MCF 10A (cell line): Measurements from ENCODE around the gene DCAF6. TPM values are rescaled to one million over a fixed set of nuclear protein-coding genes. Genes with fewer than 3 reads are reported as not detected.

Experiments used
- BruUV-seq: library from RNA; stranded (reverse); fragments of 400-500 nt; replicated peaks from 2 replicates; lab custom pipeline; 2021; lab: Mats Ljungman, UMichigan
- CTCF ChIA-PET: fragments of 300-600 bp; sonication (Branson Sonifier 250); formaldehyde crosslinking; extraction: SDS; loops from one replicate; lab custom pipeline; 2021; ENCODE audit warnings: antibody characterized with exemption, inconsistent platforms; lab: Yijun Ruan, JAX
- POLR2A ChIA-PET: fragments of 300-600, 350-650 bp; sonication (Branson Sonifier 250); formaldehyde crosslinking; extraction: SDS; loops from one replicate; lab custom pipeline; 2020; ENCODE audit warnings: antibody characterized with exemption, inconsistent platforms; lab: Yijun Ruan, JAX
- DNase-seq: peaks from one replicate; pipeline ENCODE4 v3.0.0-alpha.2; 2018; ENCODE audit not compliant: unreplicated experiment
- H3K27ac Mint-ChIP-seq: one replicate; pipeline ENCODE4 v1.8.0; 2022; ENCODE audit warnings: mild to moderate bottlenecking, low read depth, mixed read lengths; ENCODE audit not compliant: unreplicated experiment
- H3K27me3 Mint-ChIP-seq: one replicate; pipeline ENCODE4 v1.8.0; 2022; ENCODE audit warnings: mixed read lengths; ENCODE audit not compliant: insufficient read depth, unreplicated experiment
- H3K36me3 Mint-ChIP-seq: one replicate; pipeline ENCODE4 v1.8.0; 2022; ENCODE audit warnings: mild to moderate bottlenecking, moderate library complexity, mixed read lengths; ENCODE audit not compliant: insufficient read depth, unreplicated experiment
- H3K4me1 Mint-ChIP-seq: one replicate; pipeline ENCODE4 v1.8.0; 2022; ENCODE audit warnings: mixed read lengths; ENCODE audit not compliant: insufficient read depth, unreplicated experiment
- H3K4me3 Mint-ChIP-seq: one replicate; pipeline ENCODE4 v1.8.0; 2022; ENCODE audit warnings: mild to moderate bottlenecking, moderate library complexity, mixed read lengths; ENCODE audit not compliant: unreplicated experiment
- H3K9me3 Mint-ChIP-seq: one replicate; pipeline ENCODE4 v1.8.0; 2022; ENCODE audit warnings: mixed read lengths; ENCODE audit not compliant: unreplicated experiment
- intact Hi-C: fragments of 100-400 bp; cut with micrococcal nuclease; formaldehyde crosslinking; loops from 2 replicates; pipeline ENCODE4 v1.14.1; 2022
- total RNA-seq: library from RNA; stranded (reverse); gene quantifications from 2 replicates; pipeline ENCODE4 v1.2.3, GENCODE V29; 2022
- TF ChIP-seq, protein P1 (sequence below): fragments of 200-600 bp; IDR thresholded peaks from one replicate; pipeline ENCODE4 v1.8.0; 2022; ENCODE audit warnings: antibody characterized with exemption, mild to moderate bottlenecking; ENCODE audit not compliant: unreplicated experiment

The DCAF6 gene
- total RNA-seq, 1 experiment from 2014 or later = 57.2 TPM

GRCh38 chr1:168095476-168095875, 159.0 kb downstream of the DCAF6 start:
- peaks cover 5% of the 10 kb centered on the region for H3K36me3 Mint-ChIP-seq
- H3K4me1 Mint-ChIP-seq = peaks cover 9% of the 10 kb centered on the region
- intact Hi-C loops = no loop called here
- no peak overlapping the region for H3K4me3 Mint-ChIP-seq
- TF ChIP-seq, protein P1, sequence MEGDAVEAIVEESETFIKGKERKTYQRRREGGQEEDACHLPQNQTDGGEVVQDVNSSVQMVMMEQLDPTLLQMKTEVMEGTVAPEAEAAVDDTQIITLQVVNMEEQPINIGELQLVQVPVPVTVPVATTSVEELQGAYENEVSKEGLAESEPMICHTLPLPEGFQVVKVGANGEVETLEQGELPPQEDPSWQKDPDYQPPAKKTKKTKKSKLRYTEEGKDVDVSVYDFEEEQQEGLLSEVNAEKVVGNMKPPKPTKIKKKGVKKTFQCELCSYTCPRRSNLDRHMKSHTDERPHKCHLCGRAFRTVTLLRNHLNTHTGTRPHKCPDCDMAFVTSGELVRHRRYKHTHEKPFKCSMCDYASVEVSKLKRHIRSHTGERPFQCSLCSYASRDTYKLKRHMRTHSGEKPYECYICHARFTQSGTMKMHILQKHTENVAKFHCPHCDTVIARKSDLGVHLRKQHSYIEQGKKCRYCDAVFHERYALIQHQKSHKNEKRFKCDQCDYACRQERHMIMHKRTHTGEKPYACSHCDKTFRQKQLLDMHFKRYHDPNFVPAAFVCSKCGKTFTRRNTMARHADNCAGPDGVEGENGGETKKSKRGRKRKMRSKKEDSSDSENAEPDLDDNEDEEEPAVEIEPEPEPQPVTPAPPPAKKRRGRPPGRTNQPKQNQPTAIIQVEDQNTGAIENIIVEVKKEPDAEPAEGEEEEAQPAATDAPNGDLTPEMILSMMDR = no peak
- ChIA-PET POLR2A (no interaction called here), CTCF (interaction anchor here (1.1 to 7.3 kb wide), 8 partner anchors 12 to 247 kb away, joined by 3 to 116 read pairs (median 5); no protein-coding TSS in a partner anchor)
- no peak for DNase-seq
- no peaks in the 10 kb centered on the region for H3K27me3 Mint-ChIP-seq
- H3K27ac Mint-ChIP-seq = no peak overlapping the region
- no TSS peak for BruUV-seq
- no peaks in the 10 kb centered on the region for H3K9me3 Mint-ChIP-seq

- Mint-ChIP-seq H3K4me3 (no peak overlapping the region), H3K27me3 (no peaks in the 10 kb centered on the region), H3K4me1 (peaks cover 9% of the 10 kb centered on the region), H3K9me3 (no peaks in the 10 kb centered on the region), H3K36me3 (peaks cover 3% of the 10 kb centered on the region), H3K27ac (no peak overlapping the region)
- ChIA-PET POLR2A (interaction anchor here (0.6 kb wide), 1 partner anchor 509 kb away, joined by 3 read pairs; no protein-coding TSS in a partner anchor), CTCF (interaction anchor here (0.6 to 7.3 kb wide), 6 partner anchors 8 to 79 kb away, joined by 3 to 116 read pairs (median 4); no protein-coding TSS in a partner anchor)
- TF ChIP-seq, protein P1 = no peak
- intact Hi-C loops = no loop called here
- BruUV-seq = no TSS peak
- DNase-seq = no peak
Measured at GRCh38 chr1:168096296-168097165, 160.0 kb downstream of the DCAF6 start.

DNA sequence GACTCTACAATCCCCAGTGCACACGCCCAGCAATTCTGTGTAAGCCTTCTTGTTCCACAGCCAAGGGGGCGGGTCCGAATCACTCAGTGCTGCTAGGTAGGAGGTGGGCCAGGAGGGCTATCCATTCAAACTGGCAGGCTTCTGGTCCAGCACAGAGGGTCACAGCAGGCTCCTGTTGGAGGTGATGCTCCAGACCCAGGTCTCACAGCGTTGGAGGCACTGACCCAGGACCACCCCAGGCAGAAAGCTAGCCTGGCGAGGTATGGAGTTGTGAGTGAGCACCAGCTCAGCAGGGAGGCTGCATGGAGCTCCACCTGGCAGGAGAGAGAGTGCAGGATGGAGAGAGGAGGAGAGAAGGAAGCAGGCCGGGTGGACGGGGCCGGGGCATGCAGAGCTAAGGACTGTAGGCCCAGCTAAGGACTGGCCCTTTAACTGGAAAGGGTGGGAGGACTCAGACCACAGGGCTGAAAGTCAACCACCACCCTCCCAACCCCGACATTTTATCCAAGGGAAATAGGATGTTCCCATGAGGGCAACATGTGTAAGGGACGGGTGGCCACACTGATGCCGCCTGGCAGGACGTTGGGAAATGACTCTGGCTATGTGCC, 161.5 kb downstream of the DCAF6 start:
- ChIA-PET POLR2A (no interaction called here), CTCF (interaction anchor here (0.6 to 1.3 kb wide), 3 partner anchors 48 to 57 kb away, joined by 3 to 7 read pairs (median 3); no protein-coding TSS in a partner anchor)
- DNase-seq = no peak
- no peaks in the 10 kb centered on the region for H3K9me3 Mint-ChIP-seq
- H3K27ac Mint-ChIP-seq = no peak overlapping the region
- no peak overlapping the region for H3K4me3 Mint-ChIP-seq
- TF ChIP-seq, protein P1 = no peak
- H3K4me1 Mint-ChIP-seq = peaks cover 9% of the 10 kb centered on the region
- intact Hi-C loops = no loop called here
- peaks cover 6% of the 10 kb centered on the region for H3K36me3 Mint-ChIP-seq
- H3K27me3 Mint-ChIP-seq = no peaks in the 10 kb centered on the region
- no TSS peak for BruUV-seq
